Measurements from ENCODE around the gene MBP.
A peak's percentile ranks its signal among the peaks of the same experiment; 100 is the strongest.

Gene MBP

DNA sequence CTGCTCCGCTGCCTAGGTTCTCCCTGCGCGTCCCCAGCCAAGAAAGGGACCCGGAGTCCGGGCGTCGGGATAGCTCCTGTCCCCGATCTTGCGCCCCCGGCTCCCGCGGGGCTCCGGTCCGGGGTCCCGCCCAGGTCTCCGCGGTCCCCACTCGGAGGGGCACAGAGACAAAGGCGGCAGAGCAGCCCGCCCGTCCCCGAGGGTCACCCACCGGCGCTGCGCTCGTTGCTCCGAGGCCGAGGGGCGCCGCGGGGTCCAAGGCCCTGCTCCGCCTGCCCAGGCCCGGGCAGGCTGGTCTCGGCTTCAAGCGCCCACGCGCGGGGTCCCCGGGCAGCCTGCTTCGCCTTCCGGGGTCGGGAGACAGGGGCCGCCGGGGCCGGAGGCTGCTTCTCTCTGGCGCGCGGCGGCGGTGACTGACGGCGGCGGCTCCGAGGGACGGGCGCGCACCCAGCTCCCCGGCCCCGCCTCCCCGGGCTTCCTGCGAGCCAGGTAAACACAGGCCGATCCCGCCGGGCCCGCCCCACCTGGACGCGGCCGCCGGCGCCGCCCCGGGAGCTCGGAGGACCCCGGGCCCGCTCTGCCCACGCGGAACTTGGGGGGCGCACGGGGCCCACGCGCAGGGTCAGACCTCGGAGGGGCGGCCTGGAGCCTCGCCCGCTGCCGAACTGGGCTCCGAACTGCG, at the start of gene MBP:
MBP (minus strand) TSS at position 415 of the 682 bp plus-strand sequence. CDS start 27,522 bp downstream, outside the sequence.
- peak; percentile 65 for DNase-seq

DNA sequence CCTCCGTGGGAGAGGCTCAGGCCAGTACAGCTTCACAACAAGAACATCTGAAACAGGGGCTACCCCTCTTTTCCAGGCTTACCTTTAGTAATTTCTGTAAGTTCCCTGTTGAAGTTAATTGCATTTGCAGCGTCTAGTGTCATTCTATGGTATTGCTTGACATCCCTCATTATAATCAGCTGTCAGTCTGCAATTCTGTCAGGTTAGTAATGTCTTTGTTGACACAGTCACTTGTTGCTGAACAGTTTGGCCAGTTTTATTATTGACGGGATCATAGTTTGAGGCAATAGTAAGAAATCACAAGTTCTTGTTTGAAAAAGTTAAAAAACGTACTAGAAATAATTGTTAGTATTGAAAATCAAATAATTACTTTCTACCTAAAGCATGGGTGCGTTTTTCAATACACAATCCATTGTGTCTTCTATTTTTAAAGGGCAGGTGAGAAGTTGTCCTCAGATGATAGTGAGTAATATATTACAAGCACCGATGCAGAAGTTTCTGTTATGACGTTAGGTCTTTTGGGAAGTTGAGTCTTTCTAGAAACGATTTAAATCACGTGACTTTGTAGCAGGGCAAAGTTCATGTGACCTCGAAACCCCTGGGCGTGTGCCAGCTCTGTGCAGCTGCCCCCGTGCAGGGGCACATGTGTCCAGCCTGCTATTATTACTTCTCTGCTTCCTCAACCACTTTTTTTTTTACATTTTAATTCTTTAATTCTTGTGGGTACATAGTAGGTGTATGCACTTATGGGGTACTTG, 49.5 kb upstream of the MBP start:
- DNase-seq: no peak

DNA sequence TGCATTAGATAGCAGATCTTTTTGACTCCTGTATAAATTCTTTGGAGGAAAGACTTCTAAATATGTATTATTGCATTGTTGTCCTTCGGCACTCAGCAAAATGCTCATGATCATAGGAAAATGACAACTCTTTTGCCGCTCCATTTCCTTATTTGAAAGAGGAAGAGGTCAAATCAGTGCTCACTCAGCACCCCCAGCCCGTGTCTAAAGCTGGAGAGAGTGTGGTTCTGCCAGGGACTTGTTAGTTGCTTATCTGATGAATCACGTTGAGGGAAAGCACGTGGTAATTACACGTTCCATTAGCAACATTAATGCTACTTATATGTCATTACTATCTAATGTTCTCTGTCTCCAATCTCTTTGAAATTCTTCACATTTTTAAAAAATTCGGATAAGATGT, 46.0 kb upstream of the MBP start:
- DNase-seq: no peak

DNA sequence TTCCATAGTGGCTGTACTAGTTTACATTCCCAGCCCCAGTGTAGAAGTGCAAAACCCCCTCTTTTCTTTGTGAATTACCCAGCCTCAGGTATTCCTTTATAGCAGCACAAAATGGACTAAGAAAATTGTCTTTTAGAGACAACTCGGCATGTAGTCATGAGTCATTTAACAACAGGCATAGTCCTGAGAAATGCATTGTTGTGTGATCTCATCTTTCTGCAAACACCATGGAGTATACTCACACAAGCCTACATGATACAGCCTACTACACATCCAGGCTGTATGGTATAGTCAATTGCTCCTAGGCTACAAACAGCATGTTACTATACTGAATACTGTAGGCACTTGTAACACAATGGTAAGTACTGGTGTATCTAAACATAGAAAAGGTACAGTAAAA, 44.4 kb upstream of the MBP start:
- DNase-seq: no peak

DNA sequence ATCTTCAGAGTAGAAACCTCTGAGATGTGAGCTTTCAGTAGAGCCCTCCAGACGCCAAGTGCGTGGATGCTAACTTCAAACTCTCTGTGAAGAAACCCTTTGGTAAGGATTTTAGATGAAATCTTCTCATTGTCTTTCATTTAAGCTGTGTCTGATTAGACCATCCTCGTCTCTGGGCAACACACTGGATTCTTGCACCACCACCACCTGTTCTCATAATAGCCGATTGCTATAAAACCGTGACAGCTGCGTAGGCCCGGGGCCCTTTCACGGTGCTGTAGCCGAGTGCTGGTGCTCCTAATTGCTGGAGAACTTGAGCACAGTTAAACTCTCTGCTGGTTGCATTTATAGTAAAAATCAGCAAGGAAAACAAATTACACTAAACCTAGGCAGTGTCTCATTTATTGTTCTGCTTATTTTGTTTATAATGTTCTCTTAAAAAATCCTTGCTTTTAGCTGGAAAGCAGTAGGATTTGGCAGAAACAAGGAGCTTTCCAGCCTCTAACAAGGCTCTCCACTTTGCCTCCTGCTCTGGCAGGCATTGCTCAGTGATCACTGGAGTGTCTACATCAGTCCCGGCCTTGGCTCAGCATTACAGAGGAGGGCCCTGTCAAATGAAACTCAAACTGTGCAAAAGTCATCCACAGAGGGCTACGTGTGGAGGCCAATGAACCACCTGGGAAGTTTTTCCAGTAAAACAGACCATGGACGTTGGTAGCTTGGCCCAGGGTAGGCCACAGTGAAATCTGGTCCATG, 40.9 kb upstream of the MBP start:
- DNase-seq: no peak

DNA sequence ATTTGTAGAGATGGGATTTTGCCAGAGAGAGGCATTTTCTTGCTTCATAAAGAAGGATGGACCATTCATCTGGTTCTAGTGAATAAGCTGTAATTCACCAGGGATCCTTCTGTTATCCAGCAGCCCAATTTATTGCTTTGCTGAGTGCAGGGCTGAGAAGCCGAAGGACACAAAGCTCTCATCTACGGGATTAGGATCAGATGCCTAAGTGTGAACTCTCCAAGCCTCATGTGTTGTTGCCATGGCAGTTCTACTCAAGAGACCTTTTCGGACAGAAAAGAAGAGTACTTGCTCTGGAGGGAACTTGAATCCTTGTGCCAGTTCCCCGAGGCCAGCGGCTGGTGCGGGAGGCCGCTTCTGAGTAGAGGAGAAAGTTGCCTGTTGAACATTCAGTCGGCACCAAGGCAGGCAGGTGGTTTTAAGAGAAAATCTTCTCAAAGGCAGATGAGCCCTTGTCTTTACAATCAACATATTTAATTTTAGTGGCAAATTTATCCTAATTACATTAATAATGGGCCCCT, 38.4 kb upstream of the MBP start:
- no peak for DNase-seq

DNA sequence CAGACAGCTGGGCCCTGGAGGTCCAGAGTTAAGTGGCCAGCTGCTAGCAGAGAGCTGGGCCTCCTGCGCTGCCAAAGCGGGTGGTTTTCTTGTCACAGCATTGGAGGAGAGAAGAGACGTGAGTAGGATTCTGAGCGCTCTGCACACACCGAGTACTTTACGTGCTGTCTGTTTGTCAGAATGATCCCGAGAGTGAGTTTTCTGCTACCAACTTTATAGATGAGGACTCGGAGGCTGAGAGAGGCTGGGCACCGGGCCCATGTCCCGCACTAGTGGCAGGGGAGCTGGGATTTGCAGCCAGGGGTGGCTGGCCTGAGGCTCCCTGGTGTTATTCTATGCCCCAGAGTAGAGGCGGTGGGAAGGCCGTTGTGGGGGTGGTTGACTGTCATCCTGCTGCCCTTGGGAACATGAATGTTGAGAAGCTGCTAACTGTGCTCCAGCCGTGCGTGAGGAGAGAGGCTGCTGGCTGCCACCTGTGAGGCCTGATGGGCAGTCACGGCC, 36.3 kb upstream of the MBP start:
- DNase-seq: no peak

DNA sequence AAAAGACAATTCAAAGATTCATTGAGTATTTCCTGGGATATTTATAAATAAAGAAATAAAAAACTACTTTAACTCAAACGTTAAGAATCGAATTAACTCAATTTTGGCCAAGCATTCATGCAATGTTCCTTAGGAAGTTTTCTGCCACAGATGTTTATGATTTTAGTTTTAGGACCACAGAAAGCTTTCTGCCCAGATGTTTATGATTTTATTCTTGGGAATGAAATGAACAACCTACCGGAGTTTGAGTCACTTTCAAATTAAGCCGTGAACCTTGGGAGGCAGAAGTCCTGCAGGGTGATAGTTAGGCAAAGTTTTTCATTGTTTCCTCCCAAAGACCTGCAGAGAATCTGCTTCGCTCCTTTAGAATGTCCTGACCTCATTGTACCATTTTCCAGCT, 34.7 kb upstream of the MBP start:
- DNase-seq: no peak

DNA sequence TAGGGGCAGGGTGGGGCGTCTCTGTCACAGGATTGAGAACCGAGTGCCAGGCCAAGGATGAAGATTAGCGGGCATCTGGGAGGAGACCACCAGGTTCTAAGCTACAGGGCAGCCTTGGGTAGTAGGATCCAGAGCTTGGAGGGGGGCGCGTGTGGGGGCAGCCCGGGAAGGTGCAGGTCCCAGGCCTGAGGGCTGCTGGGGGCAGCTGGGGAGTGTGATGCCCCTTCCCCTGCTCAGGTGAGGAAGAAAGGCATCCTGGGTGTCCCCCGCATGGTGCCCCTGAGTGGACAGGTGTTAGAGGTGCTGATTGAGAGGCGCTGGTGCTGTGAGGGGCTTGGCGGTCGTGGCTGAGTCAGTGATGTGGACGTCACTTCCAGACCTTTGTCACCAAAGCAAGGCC, 33.9 kb upstream of the MBP start:
- no peak for DNase-seq

DNA sequence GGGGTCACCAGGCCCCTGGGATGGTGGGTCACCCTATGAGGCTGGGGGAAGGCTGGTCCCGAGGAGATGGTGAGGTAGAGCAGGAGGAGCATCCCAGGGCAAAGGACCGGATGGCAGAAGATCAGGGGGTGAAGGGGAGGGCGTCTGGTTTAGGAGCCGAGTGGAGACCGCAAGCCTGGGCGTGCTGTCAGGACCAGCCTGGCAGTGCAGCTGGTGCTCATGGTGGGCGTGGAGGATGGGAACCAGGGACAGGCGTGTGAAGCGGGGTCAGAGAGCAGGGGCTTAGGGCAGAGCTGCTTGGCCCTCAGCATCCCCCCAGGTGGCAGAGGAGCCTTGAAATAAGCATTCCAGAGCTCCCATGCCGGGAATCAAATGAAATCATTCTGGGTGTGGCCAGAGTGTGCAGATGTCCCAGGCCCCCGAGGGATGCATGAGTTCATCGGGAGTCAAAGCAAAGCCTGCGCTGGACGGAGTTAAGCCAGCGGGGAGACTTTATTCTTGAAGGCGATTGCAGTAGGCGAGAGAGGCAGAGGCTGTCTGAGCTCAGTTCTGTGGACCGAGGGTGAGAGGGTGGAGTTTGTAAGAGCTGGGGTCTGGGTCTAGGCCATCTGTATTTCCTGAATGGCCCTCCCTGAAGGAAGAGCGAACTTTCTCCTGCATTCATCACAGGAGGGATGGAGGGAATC, 33.1 kb upstream of the MBP start:
- DNase-seq: no peak

DNA sequence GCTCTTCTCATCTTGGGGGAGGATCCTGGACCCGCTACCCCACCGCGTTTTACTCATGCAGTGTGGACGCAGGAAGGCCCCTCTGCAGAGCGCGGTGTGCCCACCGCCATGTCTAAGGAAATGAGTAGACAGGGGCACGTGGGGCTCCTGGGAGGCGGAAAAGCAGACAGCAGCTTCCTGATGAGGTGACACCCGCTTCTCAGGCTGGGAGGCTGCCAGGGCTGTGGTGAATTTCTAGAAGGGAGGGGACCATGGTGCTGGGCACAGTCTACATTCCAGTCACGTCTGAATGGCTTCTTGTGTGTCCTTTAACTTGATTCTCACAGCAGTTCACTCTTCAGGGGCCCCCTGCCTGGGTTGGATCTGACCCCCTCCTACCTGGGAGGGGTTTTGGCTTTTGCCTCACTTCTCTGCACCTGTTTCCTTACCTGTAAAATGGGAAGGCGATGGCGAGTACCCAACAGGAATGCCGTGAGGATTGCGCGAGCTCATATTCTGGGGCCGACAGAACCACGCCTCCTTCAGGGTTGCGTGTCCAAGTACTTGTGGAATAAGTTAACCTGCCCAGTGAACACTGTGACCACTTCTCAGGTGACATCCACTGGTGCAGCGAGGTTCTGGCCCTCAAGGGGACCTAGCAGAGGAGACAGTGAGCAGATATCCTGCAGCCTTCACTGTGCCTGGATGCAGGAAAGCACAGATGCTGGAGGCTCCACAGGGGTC, 32.3 kb upstream of the MBP start:
- DNase-seq: no peak

DNA sequence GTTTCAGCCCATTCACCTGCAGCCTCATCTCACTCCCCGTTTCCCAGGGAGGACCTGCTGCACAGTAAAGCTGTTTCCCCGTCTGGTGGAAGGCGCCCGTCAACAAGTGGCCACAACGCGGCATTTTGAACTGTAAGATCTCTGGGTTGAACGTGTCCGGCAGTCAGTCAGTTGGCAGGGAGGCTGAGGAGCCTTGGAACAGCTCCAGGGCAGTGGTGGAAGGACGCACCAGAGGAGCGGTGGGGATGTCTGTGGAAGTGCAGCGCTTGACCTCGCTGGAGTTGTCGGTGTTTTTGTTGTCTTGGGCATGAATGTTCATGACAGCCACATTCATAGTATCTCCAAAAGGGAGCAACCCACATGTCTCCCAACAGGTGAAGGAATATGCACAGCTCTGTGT, 31.4 kb upstream of the MBP start:
- DNase-seq: no peak

DNA sequence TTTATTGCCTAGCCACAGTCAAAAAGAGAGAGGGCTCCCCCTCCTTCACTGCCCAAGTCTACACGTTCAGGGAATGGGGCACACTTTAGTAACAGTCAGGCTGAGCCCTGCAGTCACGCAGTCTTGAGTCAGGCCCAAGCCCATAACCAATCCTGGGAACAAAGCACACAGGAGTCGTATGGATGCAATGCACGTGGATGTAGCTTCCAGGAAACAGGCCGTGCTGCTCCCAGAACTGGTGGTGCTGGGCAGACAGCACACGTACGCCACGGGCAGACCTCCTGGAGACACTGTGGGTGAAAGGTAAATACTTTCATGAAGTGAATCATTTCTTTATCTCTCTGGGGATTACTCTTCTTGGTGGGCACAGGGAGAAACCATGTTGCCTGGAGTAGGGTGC, 30.0 kb upstream of the MBP start:
- no peak for DNase-seq

DNA sequence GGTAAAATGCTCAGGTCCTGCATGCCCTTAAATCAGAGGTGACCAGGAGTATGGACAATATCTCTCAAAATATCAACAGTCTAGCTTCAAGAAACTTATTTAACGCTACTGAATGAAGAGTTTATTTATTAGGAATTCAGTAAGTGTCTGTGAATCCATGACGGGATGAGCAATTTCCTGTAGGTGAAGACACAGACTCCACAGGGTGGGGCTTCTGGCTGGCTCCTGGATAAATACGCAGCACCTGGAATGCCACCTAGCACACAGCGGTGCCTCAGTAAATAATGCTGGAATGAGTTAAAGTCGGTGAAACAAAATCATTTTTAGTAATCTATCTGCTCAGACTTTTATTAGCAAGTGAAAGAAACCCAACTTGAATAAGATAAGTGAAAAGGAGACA, 29.4 kb upstream of the MBP start:
- no peak for DNase-seq

DNA sequence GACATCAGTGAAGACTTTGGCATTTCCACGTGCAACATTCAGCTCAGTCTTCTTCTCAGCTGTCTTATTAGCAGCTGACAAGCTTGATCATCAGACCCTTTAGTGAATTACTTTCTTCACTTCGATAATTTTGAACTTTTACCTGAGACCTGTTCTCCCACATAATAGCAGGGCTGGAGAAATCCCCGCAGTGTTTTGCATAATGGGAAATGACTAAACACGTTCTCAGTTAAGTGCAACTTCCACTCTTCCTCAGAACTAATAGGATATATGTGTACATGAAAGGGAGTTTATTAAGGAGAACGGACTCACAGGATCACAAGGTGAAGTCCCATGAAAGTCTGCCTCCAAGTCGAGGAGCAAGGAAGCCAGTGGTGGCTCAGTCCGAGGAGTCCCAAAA, 28.8 kb upstream of the MBP start:
- no peak for DNase-seq

DNA sequence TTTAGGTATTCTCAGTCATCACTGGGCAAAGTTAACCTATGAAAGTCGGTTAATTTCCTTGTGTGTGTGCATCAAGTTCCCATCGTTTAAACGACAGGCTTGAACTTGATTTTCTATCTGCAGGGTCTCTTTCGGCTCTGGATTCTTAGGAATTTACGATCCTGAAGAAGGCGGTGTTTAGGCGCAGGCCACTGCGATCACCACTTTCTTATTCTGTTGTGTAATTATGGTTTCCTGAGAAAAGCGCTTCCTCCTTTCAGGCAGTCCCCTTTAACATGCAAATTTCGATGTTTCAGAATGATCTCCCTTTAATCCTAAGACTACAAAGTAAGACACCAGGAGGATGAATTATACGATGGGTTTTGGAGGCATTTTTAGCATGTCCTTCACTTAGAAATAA, 27.9 kb upstream of the MBP start:
- no peak for DNase-seq

DNA sequence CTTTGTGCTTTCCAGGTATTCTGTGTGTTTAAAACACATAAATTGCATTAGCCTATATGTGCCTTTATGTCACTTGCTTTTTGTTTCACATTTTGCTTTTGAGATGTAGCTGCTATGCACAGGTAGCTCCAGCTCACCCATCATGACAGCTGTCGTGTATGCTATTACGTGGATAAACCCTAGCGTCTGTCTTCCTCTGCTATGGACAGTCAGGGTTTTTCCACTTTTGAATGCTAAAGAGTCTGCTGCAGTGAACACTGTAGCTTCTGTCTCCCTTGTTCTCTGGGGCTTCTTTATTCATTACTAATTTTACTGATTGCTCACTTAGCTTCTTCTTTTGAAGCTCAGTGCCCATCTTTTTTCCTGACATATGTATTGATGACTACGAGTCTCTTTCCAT, 24.7 kb upstream of the MBP start:
- no peak for DNase-seq

DNA sequence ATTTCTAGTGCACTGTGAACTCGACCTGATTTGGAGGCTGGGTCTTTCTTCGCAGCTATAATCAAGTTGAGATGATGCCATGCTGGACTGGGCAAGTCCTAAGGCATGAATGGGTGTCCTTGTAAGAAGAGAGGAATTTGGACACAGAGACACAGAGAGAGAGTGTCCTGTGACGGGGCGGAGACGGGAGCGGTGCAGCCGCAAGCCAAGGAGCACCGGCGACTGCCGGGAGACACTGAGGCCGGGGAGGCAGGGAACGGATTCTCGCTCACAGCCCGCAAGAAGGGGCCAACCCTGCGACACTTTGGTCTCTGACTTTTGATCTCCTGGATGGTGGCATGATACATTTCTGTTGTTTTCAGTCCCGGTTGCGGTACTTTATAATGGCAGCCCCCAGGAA, 22.4 kb upstream of the MBP start:
- no peak for DNase-seq

DNA sequence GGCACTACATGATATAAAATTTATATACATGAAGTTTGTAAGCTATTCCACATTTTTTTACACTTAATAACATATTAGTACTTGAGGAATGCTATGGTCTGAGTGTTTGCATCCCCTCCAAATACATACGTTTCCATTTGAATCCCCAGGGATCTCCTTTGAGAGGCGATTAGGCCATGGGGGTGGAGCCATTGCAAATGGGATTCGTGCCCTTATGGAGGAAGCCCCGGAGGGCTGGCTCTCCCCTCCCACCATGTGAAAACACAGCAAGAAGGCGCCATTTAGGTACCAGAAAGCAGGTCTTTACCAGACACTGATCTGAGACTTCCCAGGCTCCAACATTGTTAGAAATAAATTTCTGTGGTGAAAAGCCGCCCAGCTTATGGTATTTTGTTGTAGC, 20.8 kb upstream of the MBP start:
- DNase-seq: no peak

DNA sequence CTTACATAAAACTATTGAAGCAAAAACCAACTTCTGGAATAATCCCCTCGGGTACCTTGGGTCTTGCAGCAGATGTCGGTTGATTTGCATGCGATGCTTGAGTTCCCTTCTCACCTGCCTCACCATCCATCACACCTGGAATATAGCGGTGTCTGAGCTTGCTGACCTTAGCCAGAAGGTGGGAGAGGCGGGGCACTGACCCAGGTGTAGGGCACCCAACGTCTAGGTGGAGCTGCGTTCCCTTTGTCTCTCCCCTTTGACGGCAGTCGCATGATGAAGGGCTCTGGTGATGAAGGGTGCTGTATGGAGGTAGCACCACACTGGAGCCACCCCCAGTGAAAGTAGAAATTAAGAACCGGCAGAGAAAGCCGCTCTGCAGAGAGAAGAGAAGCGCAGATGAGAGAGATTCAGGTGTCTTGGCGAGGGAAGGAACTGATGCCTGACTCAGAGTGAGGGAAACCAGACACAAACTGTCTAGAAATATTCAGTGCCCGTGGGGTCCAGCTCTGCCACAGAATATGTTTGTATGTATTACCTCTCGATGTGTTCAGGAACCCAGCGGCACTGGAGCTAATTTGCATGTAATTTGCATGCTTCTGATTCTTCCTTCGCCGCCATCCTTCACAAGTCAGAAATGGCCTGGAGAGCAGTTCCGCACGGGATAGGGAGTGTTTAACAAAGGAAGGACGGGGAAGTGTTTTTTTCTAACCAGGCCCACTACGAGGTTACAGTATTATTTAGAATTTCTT, 19.4 kb upstream of the MBP start:
- no peak for DNase-seq

DNA sequence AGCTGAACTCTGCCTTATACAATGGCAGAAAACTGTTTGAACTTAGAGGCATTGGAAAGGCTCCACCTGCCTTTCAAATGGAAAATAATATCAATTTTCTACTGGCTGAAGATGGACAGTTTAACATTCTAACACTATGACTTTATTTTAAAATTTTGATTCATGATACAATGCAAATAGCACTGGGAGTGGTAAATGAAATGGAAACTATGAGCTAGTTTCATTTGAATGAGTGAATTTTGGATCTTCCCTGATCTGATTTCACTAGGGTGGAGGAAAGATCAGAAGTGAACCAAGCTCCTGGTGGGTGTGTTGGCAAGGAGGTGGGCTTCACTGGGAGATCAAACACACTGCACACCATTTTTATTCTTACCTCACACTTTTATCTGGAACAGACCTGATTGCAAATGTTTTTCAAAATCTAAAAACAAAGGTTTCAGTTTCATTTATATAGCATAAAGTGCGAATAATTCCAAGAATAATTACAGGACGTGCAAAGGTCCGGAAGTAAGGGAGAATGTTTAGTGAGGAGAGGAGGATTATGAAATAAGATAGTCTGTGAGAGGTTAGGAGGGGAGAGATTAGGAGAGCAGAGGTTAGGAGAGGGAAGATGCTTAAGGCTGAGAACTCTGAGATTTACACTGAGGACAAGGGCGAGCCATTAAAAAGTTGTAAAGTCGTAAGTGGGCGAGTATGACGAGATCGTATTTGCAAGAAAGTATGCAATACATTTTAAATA, 18.6 kb upstream of the MBP start:
- DNase-seq: no peak
